NOMO-1 treated with DMSO at 0.1 percent for 48 hours (cell line): Measurements from ENCODE around the gene ODF4.
A peak's percentile ranks its signal among the peaks of the same experiment; 100 is the strongest.
"Not testable (repeated sequence)": the region's sequence is repeated elsewhere in the genome, so short reads cannot be mapped to it uniquely, and the experiment has no call there.

Source experiments
- DNase-seq: peaks from one replicate; lab custom pipeline; 2025; ENCODE audit not compliant: unreplicated experiment; lab: John Stamatoyannopoulos, UW

Gene ODF4

DNA sequence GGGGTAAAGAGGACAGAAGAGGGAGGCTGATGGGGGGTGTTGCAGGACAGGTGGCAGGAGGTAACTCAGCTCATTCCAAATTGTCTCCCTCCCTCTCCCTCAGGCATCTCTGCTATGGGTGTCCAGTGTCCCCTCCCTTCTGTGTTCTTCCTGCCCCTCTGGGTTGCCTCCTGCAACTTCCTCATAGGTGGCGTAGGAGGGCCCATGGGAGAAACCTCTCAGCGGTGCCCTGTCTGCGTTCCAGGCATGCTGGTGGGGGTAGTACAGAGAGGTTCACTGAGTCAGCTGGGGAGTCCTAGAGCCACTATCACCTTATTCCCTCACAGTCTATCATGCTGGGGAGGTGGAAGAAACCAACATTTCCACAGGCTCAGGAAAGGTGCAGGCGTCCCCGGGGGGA is 14.7 kb upstream of the ODF4 start:
- no peak for DNase-seq

GRCh38 chr17:8326511-8327302 is 12.9 kb upstream of the ODF4 start:
- peak; percentile 11 for DNase-seq

- DNase-seq, result no peak
Observed at GRCh38 chr17:8327303-8327649, 12.4 kb upstream of the ODF4 start.

DNA sequence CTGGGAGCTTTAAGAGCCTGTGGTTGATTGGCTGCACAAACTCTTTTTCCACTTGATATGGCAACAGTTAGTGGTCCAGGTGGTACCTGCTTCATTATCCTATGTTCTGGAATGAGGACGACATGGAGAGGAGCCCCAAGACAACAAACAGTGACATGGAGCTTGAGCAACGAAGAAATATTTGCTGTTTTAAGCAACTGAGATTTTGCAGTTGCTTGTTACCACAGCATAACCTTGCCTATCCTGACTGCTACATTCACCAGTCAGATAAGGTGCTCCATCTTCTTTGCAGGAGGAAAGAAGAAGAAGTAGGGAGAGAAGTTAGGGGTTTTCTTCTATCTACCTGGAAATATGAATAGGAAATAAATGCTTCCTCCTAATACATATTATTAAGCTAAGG is 7.5 kb upstream of the ODF4 start:
- no peak for DNase-seq

GRCh38 chr17:8332688-8333087 is 7.0 kb upstream of the ODF4 start:
- DNase-seq, result no peak

DNA sequence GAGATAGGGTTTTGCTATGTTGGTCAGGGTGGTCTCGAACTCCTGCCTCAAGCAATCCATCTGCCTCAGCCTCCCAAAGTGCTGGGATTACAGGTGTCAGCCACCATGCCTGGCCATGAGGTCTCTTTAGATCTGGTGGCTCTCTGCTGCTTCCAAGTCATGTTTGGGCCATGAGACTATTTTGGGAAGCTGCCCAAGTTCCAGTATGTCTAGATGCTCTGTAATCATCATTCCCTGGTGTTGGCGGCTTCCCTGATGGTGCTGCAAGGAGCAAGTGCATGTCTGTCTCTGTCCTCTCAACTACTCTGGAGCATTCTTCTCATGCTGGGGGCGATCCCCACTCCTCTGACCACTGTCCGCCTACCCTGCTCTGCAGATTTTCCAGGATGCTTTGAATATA is 6.4 kb upstream of the ODF4 start:
- DNase-seq, result no peak

DNA sequence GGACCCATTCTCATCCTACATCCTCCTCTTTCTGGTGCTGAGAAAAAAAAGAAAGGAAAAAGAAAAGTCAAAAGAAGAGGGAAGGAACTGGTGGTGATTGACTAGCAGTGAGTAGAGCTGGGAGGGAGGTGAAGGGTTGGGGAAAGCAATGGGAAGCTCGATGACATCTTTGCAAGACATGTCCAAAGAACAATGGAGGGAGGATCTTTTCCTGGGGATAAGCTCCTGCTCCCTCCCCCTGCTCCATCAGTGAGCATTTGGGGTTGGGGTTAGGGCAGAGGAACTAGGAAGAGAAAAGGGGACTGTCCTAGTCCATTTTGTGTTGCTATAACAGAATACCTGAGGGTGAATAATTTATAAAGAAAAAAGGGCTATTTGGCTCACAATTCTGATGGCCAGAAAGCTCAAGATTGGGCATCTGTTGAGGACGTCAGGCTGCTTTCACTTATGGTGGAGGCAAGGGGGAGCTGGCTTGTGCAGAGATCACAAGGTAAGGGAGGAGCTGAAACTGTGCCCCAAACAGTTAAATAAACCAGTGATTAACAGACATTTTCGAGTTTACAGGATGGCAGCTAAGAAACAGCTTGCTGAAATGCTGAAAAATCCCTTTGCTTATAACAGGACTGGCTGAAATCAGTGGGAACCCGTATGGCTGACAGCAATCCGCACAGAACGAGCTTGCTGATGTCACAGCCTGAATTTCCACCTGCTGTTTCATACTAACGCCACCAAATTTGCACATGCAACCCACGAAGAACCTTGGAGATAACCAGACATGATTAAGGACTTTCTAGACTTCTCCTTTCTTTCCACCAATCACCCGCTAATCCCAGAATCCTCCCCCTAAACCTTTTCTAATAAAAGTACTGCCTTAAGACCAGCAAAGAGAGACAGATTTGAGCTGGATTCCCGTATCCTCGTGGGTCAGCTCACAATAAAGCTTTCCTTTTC is 1.6 kb upstream of the ODF4 start:
- DNase-seq, result peak; percentile 84

GRCh38 chr17:8338753-8339140 is 893 bp upstream of the ODF4 start:
- no peak for DNase-seq

DNA sequence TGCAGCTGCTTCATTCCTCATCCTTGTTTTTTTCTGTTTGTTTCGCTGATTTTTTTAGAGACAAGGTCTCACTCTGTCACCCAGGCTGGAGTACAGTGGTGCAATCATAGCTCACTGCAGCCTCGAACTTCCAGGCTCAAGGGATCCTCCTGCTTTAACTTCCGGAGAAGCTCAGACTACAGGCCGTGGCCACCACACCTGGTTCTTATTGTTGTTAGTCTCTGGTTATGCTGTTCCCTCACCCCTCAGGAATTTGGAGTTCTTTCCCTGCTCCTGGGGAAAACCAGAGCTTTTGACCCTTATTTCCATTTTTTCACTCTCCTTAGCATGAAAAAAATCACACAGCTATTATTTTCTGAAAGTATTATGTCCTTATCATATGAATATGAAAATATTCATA is 1.8 kb downstream of the ODF4 start:
- DNase-seq, result no peak

DNA sequence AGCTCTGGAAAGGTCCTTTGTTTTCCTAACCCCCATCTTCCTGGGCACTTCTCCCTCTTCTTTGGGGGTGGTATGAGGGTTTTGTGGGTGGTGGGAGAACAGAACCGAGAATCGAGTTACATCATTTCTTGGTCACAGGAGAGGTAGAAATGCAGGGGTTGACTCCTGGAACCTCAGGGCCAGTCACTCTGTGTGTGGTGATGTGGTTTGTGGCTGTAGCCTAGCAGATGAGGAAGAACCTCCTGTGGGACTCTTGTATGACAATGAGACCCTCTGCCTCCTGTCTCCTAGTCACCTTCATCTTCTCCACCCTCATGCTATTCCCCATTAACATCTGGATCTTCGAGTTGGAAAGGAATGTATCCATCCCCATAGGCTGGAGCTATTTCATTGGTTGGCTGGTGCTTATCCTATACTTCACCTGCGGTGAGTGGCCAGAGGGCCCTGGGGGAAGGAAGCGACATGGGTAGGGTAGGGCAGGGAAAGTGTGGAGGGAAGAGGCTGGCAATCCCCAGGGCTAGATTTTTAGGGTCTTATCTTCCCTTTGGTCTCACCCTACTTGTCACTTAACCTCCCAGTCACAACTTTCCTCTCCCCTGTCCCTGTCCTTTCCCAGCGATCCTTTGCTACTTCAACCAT is 5.5 kb downstream of the ODF4 start:
- peak; percentile 26 for DNase-seq

DNA sequence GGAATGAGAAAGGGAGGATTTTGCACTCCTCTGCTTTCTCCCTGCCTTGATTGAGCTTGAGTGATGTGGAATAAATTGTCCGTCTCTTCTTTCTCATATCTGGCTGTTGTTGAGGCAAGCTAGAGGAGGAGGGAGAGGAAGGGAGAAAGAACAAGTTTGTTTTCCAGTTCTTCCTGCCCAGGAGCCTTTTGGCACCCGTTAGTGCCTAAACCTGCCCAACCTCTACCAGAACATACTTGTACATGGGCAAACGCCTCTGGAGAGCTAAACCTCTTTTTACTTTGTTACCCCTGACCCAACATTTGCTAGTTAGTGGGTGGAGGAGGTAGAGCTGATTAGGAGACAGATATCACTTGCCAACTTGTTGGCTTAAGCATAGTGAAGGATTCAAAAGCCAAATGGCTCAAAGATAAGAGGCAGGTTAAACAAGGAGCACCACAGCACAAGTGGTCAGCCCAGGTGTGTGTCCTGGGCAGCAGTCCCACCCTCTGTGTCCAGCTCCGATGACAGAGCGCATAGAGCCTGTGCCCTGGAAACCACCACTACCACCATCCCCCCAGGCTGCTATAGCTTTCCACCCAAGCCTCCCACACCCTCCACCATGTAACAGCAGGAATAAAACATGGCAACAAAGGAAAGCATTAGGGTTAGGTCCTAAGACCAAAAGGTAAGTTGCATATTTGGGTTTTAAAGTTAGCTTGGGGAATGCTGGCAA is 6.5 kb downstream of the ODF4 start:
- DNase-seq, result no peak

- DNase-seq, result not testable (repeated sequence)
Observed at GRCh38 chr17:8347001-8347400, 7.4 kb downstream of the ODF4 start.

- DNase-seq, result no peak
Observed at GRCh38 chr17:8350339-8350738, 10.7 kb downstream of the ODF4 start.

DNA sequence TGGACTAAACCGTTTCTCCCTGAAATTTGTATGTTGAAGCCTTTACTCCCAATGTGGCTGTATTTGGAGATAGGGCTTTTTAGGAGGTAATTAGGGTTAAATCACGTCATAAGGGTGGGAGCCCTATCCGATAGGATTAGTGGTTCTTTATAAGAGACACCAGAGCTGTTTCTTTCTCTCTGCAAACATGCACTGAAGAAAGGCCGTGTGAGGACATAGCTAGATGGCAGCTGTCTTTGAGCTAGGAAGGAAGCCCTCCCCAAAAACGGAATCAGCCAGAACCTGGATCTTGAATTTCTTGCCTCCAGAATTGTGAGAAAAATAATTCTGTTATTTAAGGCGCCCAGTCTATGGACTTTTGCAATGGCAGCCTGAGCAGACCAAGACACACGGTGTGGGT is 14.1 kb downstream of the ODF4 start:
- no peak for DNase-seq

- DNase-seq, result no peak
Observed at GRCh38 chr17:8354236-8354635, 14.6 kb downstream of the ODF4 start.

DNA sequence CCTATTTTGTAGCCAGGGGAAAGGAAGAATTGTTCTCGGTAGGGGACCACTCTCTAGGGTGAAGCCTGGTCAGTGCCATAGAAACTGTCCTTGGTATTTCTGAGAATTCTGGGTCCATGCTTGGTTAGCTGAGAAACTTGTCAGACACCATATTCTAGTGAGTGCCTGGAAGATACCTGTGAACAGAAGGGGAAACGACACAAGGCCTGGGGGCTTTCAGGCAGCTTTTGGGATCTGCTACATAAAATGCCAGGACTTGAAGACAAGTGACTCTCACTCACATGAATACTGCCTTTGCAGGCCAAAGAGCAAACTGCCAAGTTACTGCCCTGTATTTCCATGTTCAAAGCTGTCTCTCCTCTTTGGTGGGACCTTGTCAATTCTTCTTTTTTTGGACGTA is 18.3 kb downstream of the ODF4 start:
- no peak for DNase-seq

DNA sequence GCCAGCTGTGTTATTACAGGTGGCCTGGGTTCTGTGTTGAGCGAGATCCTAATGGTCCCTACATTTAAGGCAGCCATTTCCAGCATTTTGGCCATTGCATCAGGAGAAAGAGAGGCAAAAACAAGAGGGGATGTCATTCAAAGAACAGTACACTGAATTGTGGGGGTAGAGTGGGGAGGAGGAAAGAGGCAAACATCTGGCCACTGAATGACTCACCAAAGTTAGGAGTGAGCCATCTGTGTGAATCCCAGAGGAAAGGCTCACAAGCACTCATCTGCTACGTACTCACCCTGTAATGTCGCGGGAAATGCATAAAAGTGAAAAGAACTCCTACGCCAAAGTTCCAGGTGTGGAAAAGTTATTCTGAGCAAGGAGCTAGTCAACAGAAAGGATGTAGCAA is 20.1 kb downstream of the ODF4 start:
- no peak for DNase-seq

- no peak for DNase-seq
Observed at GRCh38 chr17:8360260-8360659, 20.6 kb downstream of the ODF4 start.

DNA sequence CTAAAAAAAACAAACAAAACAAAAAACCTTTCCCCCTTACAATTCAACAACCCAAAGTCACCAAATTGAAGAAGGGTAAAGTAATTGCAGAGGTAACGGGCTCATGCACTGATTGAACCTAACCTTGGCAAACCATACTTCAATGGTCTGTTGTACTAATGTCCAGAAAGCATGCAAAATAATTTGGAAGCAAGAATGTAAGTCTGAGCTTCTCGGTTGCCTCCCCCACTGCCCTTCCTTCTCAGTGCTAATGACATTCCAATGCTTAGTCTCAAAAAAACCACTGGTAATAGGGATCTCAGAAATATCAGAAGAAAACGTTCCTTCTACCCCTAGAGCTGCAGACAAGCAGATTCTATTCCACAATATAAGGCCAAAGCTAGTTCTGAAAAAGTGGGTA is 21.1 kb downstream of the ODF4 start:
- DNase-seq, result no peak

GRCh38 chr17:8362651-8363332 is 23.2 kb downstream of the ODF4 start:
- DNase-seq, result no peak

DNA sequence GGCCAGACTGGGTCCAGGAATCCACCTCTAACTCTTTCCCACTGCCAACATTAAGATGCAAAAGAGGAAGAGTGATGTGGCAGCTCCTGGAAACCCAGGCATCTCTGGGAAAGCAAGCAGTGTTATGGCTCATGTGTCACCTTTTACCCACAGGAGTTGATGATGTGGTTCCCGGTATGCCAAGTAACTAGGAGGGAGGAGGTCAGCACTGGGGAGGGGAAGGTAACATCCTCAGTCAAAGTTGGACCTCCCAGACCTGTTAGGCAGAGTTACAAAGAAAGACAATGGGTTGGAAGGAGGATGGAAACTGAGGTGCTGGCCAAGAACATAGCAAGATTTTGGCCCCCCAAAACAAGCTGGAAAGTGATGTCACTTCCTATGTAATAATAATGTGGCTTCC is 25.5 kb downstream of the ODF4 start:
- DNase-seq, result no peak
